Stimulated activated CD8-positive, alpha-beta memory T cell treated with anti-CD3 and anti-CD28 coated beads, Interleukin-4, amount 100 ng/mL, for 4 hours (primary cell): ENCODE results near the gene SFTPB.
A peak's percentile ranks its signal among the peaks of the same experiment; 100 is the strongest.
"Not testable (repeated sequence)": the region's sequence is repeated elsewhere in the genome, so short reads cannot be mapped to it uniquely, and the experiment has no call there.

Experiments used
- DNase-seq, 2 donors: peaks; one replicate each; pipeline ENCODE4 v3.0.0-alpha.2; 2020; ENCODE audit warnings: low read depth in 2 of 2, low spot score in 1 of 2

SFTPB gene

DNA sequence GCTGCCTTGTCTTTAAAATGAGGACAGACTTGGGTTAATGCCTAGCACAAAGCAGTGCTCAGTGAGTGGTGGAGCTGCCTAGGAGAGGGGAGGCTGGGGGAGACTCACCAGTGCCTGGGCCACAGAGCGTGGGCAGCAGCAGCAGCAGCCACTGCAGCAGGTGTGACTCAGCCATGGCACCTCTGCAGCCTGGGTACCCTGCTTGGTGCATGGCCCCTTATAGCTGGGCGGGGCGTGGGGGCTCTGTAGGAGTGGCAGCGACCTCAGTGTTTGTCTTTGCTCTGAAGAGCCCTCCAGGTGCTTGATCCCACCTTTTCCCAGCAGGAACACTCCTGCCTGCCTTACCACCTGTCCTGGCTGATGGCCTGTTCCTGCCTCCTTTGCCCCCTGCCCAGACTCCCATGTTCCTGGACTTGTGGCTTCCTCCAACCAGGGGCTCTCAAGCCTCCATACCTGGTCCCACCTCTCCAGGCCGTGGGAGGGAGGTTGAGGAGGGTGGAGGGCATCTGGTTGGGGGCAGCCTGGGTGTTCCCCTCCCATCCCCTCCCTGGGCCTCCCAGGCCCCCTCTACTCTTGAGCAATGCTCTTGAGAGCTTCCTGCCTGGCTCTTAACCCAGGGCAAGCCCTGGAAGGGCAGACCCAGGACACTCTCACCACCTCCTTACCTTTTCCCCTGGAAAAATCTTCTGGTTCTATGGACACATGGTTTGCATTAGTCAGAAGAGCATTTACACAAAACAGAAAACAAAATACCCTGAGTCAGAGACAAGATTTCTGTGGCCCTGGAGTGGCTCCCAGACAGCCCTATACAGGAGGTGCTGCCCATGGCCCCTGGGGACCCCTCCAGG lies at the start of gene SFTPB:
SFTPB (minus strand) TSS at position 191 of the 848 bp plus-strand sequence; CDS start at position 175, 16 bp downstream.
- DNase-seq = no peak

DNA sequence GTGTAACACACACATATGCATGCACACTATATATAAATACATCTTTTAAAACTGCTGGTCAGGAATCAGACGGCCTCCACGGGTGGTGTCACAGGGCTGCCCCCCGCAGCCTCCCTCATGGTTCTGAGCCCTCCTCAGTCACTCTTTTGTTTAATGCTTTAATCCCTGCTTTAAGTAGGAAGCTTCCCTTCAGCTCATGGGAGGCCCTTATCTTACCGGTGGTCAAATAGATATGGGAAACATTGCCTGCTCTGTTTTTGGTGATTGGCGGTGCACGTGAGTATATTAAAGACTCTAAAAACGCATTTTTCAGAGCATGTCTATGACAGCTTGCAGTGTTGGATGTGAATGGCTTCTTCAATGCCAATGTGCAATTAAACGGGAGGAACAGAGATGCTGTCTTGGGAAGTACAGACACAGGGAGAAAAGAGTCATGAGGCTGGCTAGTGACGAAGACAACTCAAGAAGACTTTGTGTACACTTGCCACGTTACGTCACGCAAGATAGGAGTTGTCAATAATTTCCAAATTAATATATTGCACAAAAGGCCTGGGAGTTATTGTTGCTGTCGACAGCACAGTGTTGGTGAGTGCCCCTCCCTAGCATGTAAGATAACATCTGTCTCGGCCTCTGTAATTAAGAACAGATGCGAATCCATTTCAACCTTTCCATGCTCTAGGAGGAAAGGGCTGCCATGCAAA lies 49.5 kb upstream of the SFTPB start:
- DNase-seq = no peak

DNA sequence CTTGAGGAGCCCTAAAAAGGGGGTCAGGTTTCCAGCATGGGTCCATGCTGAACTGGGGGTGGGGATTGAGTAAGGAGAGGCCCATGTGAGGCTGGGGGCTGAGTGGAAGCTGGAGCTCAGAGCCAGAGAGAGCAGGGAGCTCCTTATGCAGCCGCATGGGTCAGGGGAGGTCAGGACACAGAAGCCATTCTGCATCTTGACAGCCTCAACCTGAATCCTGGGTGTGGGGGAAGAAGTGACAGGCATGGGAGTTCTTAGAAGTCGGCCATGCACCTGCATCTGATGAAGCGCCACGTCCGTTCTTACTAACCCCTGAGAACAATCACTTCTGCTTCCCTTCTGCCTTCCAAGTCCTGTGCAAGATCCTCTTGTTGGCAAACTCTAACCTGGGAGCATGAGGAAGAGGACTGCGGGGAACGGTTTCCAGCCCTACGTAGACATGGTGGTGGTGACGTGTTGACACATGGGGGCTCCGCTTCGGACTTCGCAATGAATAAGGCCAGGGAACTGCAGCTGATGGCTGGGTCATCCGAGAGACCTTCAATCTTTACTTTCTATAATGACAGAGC lies 48.4 kb upstream of the SFTPB start:
- no peak for DNase-seq

DNA sequence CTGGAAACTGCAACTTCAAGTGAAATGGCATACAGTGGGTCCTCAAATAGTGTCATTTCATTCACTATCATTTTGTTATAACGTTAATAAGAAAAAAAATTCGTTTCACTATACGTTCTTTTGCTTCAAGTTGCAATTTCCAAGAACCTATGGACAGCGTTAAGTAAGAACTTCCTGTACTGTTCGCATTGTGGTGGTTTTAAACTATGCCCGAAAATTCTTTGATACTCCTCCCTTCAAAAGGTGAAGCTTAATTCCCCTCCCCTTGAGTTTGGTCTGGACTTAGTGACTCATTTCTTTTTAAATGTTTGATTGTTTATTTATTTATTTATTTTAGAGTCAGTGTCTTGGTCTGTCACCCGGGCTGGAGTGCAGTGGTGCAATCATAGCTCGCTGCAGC lies 46.8 kb upstream of the SFTPB start:
- no peak for DNase-seq

DNA sequence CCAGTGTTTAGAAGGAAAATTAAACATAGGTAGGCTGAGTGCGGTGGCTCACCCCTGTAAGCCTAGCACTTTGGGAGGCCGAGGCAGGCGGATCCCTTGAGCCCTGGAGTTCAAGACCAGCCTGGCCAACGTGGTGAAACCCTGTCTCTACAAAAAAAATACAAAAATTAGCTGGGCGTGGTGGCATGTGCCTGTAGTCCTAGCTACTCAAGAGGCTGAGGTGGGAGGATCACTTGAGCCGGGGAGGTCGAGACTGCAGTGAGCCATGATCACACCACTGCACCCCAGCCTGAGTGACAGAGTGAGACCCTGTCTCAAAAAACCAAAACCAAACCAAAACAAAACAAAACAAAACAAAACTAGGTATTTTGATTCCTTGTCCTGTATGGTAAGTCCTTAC lies 46.4 kb upstream of the SFTPB start:
- not testable (repeated sequence) for DNase-seq

DNA sequence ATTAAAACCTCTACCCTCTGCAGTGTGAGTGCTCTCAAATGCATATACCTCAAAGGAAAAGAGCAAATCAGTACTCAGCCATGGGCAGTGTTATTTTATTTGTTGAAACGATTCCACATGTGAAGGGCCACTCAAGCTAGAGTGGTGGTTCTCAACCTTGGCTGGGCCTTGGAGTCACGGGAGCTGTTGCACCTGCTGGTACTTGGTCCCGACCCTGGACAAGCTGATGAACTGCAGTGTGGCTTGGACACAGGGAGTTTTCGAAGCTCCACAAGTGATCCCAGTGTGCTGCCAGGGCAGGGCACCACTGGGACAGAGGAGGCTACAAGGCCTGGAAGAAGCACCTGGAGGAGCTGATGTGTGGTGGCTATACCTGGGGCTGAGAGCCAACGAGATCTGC lies 45.8 kb upstream of the SFTPB start:
- no peak for DNase-seq

DNA sequence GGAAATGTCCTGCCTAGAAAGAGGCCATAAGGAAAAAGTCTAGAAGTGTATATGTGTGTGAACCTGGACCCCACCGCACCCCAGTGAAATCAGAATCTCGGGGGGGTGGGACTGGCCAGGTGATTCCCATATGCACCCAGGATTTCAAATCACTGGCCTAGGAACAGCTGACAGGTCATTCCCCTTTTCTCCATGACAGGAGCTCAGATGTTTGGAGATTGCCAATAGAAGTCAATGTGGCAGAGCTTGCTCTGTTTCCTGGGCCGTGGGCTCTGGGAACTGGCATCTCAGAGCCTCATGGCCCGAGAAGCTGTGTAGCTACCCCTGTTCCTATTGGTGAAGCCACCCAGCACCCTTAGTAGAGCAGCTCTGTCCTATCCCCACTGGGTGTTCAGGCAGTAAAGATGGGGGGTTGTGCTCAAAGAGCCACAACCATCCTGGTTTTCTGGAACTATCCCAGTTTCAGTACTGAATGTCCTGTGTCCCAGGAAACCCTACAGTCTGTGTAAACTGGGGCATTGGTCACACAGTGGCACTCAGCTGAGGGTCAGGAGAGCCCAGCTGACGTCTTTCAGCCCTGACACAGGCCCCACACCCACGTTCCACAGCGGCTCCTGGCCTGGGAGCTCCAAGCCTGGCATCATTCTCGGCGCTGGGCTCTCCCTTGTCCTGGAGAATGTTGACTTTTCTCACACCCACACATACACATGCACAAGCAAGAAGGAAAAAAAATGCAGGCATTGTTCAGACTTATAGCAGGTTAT lies 45.0 kb upstream of the SFTPB start:
- no peak for DNase-seq

DNA sequence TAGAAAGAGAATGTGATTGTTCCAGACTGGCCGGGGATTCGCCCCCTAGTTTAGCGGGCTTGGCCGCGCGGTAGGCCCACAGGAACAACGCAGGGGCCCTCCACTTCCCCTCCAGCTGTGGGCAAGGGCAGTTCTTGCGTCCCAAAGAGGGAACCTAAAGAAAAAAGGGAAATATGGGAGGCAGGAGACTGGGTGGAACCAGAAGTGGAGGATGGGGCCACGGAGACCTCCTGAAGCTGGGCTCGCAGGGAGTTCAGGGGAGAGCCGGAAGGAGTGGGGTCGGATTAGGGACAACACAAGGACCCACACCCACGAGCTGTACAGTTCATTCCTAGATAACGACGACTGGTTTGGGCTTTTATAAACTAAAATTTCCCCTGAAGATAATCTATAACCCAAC lies 44.3 kb upstream of the SFTPB start:
- DNase-seq = no peak

DNA sequence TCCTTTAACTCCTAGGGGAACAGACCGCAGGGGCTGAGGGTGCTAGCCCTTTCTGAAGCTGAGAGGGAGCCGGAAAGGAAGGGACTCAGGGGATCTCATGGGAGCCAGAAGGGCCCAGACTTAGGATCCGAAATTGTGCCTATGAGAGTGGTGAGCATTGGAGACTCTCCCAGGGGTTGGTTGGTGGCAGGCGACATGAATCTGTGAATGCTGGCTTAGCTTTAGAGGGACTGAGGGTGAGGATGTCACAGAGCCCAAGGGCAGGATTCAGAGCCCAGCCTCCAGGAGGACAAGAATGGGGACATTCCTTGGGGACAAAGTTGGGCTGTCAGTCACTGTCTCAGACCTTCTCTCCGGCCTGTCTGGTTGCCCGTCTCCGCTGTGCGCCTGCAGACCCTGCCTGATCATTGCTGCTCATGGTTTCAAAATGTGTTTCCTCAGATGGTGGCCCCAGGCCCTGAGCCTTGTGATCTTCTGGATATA lies 43.6 kb upstream of the SFTPB start:
- no peak for DNase-seq

DNA sequence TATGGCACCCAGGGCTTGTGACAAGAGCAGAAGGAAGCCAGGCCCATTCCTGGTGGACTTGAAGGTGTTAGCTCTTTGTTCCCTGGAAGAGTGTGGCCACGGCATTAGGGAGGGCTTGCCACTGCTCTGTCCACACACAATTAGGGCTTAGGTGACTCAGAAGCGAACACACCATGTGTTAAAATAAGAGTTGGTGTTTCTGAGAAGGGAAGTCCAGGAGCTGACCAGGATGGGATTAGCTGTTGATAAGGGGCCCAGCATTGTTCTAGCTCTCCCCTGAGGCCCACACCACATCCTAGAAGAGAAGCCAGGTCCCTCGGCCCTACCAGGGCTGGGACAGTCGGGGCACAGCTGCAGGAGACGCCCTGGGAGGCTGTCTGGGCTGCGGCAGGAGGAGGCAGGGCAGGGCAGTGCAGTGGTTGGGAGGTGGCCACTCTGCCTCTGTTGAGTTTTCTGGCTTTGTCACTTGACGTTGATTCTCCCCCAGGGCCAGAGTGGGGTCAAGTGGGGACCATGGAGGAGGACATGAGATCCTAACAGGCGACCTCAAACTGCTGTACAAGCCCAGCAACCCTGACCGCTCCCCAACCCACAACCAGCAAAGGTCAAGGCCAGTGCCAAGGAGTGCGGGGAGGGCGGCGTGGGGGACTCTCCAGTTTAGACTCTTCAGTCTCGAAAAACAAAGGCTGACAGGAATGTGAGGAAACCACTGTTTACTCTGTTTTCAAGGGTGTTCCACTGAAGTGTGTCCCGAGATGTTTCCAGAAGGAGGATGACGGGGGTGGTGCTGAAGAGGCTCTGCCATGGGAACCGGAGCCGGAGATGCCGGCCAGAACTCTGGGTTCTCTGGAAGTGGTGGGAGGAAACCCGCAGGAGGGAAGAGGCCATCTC lies 42.9 kb upstream of the SFTPB start:
- no peak for DNase-seq

DNA sequence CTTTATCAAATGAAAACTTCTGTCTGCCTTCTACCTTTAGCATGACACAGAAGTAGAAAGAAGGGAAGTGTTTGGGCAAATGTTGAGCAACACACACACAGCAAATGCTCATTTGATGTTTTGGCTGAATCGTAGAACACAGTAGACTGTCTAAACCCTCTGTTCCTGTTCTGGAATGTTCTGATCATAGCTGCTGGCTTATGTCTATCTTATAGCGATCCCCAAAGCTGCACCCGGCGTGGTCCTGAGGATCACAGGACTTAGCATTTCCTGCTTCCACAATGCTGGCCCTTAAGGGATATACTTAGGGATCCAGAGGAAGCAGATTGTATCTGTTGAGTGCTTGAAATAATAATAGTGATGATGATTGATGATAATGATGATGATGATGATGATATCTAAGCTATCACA lies 41.4 kb upstream of the SFTPB start:
- no peak for DNase-seq

DNA sequence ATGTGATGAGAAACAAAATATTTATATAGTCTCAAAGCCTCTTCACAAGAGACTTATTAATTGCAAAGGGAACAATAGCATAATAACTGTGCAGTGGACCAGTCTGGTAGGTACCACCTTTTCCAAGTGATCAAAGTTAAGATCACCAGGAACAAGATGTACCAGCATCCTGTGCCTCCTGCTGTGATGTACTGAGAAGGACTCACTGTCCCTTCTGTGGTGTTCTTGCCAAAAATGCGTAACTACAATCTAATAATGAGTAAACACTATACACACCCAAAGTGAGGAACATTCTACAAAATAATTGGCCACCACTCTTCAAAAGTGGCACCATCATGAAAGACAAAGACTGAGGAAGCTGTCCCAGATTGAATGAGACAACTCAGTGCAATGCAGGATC lies 40.6 kb upstream of the SFTPB start:
- no peak for DNase-seq

DNA sequence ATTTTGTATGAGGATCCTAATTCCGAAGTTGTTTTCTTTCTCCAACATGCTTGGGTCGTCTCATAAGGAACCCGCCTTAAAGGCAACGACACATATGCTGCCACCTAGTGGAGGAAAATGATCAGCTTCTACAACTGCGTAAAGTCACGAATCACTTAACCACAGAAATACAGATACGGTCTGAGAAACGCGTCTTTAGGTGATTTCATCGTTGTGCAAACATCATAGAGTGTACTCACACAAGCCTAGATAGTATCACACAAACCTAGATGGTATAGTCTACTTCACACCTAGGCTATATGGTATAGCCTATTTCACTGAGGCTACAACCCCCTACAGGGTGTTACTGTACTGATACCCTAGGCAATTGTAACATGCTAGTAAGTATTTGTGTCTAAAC lies 39.3 kb upstream of the SFTPB start:
- peak; percentile 32 to 54 for DNase-seq

DNA sequence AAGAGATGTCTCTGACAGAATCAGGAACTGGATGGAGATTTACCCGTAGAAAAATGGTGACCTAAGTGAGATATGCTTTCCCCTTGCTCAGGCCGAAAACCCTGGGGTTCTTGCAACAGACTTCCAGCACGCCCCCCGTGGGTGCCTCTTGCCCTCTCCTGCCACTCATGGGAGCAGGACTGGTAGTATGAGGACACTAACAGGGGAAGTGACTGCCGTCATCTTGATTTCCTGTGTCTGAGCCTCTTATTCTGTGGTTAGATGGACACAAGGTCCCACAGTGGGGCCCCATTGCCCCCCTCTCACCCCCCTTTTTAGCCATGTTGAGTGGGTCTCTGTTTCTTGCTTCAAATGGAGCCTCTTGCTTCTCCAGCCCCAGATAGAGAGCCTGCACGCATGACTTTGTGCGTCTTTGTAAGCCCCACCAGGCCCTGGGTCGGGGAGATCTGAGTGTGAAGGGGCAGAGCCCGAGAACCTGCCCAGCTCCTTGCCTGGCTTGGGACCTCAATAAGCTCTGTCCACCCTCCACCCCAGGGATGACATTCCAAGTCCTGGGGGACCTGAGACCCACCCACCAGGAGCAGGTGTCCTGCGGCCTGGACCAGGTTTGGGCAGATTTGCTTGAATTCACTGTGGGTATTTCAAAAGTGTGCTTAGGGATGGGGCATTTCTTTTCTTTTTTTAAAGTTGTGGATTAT lies 38.7 kb upstream of the SFTPB start:
- no peak for DNase-seq

DNA sequence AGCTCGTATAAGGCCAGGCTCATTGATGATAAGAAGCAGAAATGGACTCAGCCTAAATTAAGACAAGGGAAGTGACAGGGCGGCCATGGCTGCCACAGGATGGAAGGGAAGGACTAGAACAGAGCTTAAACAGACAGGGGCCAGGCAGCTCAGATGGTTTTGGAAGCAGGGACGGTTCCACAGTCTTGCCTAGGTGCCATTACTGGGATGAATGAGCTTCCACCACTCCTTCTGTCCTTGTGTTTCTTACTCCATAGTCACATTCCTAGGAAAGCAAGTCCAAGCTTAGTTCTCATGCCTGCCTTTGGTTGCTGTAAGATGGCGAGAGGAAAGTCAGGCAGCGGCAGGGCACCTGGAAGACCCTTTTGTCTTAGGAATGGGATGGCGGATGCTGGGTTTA lies 38.1 kb upstream of the SFTPB start:
- DNase-seq = no peak

DNA sequence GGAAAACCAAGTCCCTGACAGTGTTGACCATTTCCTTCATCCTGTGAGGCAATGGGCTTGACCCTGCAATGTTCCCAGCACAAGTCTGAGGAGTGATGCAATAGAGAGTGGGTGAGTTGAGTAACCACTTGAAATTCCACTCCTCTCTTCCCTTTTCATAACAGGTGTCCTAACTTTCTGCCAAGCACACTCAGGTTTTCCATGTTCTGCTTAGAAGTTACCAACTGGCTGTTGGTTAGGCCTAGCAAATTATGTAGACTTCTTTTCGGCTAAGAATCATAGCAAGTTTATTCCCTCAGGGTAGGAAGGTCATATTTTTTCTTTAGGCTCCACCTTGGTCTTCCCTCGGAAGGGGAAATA lies 37.7 kb upstream of the SFTPB start:
- DNase-seq = no peak

DNA sequence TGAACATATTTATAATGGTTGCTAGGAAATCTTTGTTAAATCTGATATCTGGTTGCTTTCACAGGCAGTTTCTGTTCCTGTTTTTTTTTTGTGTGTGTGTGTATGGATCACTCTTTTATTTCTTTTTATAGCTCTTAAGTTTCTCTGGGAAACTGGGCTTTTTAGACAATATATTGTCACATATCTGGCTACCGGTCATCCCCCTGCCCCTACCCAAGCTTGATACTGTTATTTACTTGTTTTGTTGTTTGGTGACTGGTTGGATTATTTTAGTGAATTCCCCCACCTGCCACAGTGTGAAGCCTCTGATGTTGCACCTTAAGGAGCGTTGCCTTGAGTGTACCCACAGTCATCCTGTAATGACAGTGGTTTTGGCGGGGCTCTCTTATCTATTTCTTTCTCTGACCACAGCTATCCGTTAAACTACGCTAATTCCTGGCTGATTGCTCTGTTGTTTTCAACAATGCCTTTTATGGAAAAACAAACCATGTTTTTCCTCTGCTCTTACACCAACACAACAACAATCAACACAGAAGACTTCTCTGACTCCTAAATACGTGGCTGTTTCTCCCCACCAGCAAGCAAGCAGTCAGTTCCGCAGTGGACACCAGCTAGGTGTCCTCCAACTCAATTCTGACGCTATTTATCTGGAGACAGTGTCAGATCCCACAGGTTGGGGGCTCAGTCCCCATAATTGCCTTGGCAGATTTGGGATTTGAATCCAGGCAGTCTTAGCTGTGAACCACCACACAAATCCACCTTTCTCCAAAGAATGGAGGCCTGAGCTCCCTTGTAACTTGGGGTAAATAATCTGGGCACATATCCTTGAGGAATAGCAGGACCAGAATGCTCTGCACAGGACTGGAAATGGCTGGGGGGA lies 37.0 kb upstream of the SFTPB start:
- peak in 1 of 2 donors; percentile 36 for DNase-seq

DNA sequence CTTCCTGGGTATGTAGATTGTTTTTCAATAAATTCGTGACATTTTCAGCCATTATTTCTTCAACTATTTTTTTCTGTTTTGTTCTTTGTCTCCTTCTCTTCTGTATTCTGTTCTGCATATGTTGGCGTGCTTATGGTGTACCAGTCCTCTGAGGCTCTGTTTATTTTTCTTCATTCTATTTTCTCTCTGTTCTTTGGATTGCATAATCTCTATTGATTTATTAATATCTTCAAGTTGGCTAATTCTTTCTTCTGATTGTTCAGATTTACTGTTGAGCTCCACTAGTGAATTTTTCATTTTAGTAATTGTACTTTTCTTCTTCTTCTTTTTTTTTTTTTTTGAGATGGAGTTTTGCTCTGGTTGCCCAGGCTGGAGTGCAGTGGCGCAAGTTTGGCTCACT lies 36.0 kb upstream of the SFTPB start:
- DNase-seq = no peak

DNA sequence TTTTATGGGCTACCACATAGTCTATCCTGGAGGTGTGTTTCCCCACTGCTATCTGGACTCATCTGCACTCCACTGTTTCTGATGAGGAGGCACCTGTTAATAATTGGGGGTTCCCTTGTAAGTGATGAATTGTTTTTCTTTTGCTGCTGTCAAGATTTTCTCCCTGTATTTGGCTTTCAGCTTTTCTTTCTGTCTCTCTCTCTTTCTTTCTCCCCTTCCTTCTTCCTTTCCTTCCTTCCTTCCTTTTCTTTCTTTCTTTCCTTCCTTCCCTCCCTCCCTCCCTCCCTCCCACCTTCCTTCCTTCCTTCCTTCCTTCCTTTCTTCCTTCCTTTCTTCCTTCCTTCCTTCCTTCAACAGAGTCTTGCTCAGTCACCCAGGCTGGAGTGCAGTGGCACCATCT lies 35.3 kb upstream of the SFTPB start:
- DNase-seq = no peak
